T-helper 2 cell treated with Interferon-gamma antibody and Interleukin-4, amounts not matched to agents 100 ng/mL and 5 ng/mL, for 36 hours (primary cell): Measurements from ENCODE around the gene MTUS2. TPM values are rescaled to one million over a fixed set of nuclear protein-coding genes. Genes with fewer than 3 reads are reported as not detected.

Experiments used
- intact Hi-C: fragments of 100-400 bp; cut with micrococcal nuclease; formaldehyde crosslinking; loops from one replicate; pipeline ENCODE4 v1.15.1; 2023
- total RNA-seq: library from RNA; stranded (reverse); gene quantifications from 2 replicates; pipeline ENCODE4 v1.2.3, GENCODE V29; 2022

MTUS2 gene
- total RNA-seq, 1 donor from 2014 or later, result not detected

- intact Hi-C loops, result no loop called here
Measured at GRCh38 chr13:29021717-29022116, 201.6 kb downstream of the MTUS2 start.

- intact Hi-C loops, result no loop called here
Measured at GRCh38 chr13:29022410-29022809, 202.3 kb downstream of the MTUS2 start.

GRCh38 chr13:29022968-29023367 is 202.8 kb downstream of the MTUS2 start:
- intact Hi-C loops, result no loop called here

- intact Hi-C loops, result no loop called here
Measured at GRCh38 chr13:29024783-29025182, 204.6 kb downstream of the MTUS2 start.

- intact Hi-C loops, result no loop called here
Measured at GRCh38 chr13:29028868-29029267, 208.7 kb downstream of the MTUS2 start.

- intact Hi-C loops, result no loop called here
Measured at GRCh38 chr13:29038700-29039099, 218.6 kb downstream of the MTUS2 start.

GRCh38 chr13:29039212-29039611 is 219.1 kb downstream of the MTUS2 start:
- intact Hi-C loops, result no loop called here

GRCh38 chr13:29046588-29046987 is 226.4 kb downstream of the MTUS2 start:
- intact Hi-C loops, result no loop called here

GRCh38 chr13:29049524-29049923 is 229.4 kb downstream of the MTUS2 start:
- intact Hi-C loops, result no loop called here

- intact Hi-C loops, result no loop called here
Measured at GRCh38 chr13:29050719-29051118, 230.6 kb downstream of the MTUS2 start.

GRCh38 chr13:29059800-29060199 is 239.7 kb downstream of the MTUS2 start:
- intact Hi-C loops, result no loop called here

GRCh38 chr13:29065142-29065541 is 245.0 kb downstream of the MTUS2 start:
- intact Hi-C loops, result no loop called here

- intact Hi-C loops, result no loop called here
Measured at GRCh38 chr13:29067306-29067945, 247.3 kb downstream of the MTUS2 start.

GRCh38 chr13:29073755-29074154 is 253.6 kb downstream of the MTUS2 start:
- intact Hi-C loops, result no loop called here

- intact Hi-C loops, result no loop called here
Measured at GRCh38 chr13:29077051-29077813, 257.1 kb downstream of the MTUS2 start.

- intact Hi-C loops, result loop anchor here (2.0 kb wide), 2 partner anchors 44 to 282 kb away; no protein-coding TSS in a partner anchor
Measured at GRCh38 chr13:29081036-29081435, 260.9 kb downstream of the MTUS2 start.

- intact Hi-C loops, result loop anchor here (2.0 kb wide), 2 partner anchors 43 to 281 kb away; no protein-coding TSS in a partner anchor
Measured at GRCh38 chr13:29081697-29082440, 261.7 kb downstream of the MTUS2 start.

GRCh38 chr13:29099781-29100406 is 279.8 kb downstream of the MTUS2 start:
- intact Hi-C loops, result no loop called here

- intact Hi-C loops, result no loop called here
Measured at GRCh38 chr13:29100758-29101157, 280.6 kb downstream of the MTUS2 start.

- intact Hi-C loops, result no loop called here
Measured at GRCh38 chr13:29101409-29101808, 281.3 kb downstream of the MTUS2 start.

- intact Hi-C loops, result no loop called here
Measured at GRCh38 chr13:29101905-29102304, 281.8 kb downstream of the MTUS2 start.
